ENCODE measurements around the gene DUSP7. TPM values are rescaled to one million over a fixed set of nuclear protein-coding genes. Genes with fewer than 3 reads are reported as not detected.
A peak's percentile ranks its signal among the peaks of the same experiment; 100 is the strongest.

Gene DUSP7
- polyA plus RNA-seq, 1 experiment = 17.8 TPM

DNA sequence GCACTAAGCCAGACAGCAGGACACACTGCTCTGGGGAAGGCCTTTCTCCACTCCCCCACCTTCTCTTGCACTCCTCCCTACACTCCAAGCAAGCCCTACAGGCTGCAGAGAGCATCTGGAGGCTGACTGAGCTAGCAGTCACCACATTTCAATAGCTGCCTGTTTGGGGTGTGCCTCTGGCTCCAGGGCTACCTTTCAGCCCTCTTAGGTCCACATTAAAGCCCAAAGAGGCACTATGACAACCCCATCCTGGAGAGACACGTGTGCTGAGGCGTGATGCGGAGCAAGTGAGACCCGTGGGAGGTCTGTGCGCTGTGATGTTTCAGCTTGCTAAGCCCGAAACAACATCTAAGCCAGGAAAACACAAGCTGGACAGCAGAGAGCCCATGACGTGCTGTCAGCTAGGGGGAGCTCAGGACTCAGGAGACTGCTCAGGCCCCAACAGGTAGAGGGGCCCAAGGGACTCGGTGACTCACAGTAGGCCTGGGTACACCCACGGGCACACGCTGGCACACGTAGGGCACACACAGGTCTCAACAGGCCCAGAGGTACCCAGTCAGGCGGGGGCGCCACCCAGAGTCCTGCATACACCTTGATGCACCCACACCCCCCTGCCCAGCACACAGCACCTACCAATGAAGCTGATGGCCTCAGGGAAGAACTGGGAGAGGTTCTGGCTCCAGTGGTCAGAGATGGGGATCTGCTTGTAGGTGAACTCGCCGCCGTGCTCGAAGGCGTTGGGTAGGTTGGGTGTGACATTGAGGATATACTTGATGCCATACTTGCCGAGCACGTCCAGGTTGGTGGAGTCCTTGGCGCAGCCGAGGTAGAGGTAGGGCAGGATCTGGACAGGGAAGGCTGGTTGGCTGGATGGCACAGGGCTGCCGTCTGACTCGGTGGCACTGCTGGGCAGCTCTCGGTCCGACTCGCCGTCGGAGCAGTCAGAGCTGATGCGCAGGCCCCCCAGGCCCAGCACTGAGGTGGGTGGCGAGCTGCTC lies 2.8 kb downstream of the DUSP7 start:
- DNase-seq (ENCODE audit: low read depth, low spot score) = no peak
- Histone ChIP-seq H3K4me3 (ENCODE audit: low read depth, low read length) (peak overlapping the region; percentile 88), H3K9me3 (ENCODE audit: control insufficient read depth, insufficient read depth, low read length) (no peaks in the 10 kb centered on the region; the same call in 1 of the 2 replicates), H3K27me3 (ENCODE audit: control insufficient read depth, insufficient read depth, low read length) (no peaks in the 10 kb centered on the region), H3K27ac (ENCODE audit: low read depth, low read length) (peak overlapping the region; percentile 83)
- CTCF ChIA-PET = interaction anchor here (0.5 to 2.8 kb wide), 10 partner anchors 17 to 91 kb away, joined by 3 to 23 read pairs (median 6); no protein-coding TSS in a partner anchor
- POLR2A ChIA-PET = interaction anchor here (1.1 to 1.5 kb wide), 2 partner anchors 58 to 62 kb away, joined by 4 to 8 read pairs; partner anchors contain the start of gene RPL29
- TF ChIP-seq CTCF (IDR thresholded peaks at IDR 0.05; ENCODE audit: low read depth, low read length) = peak; percentile 27; the same call in 1 of the 2 replicates

GRCh38 chr3:52052831-52053306 lies 3.5 kb downstream of the DUSP7 start:
- no peaks in the 10 kb centered on the region; the same call in 1 of the 2 replicates for H3K9me3 ChIP-seq (ENCODE audit: control insufficient read depth, insufficient read depth, low read length)
- POLR2A ChIA-PET = interaction anchor here (1.1 to 1.5 kb wide), 2 partner anchors 57 to 61 kb away, joined by 4 to 8 read pairs; partner anchors contain the start of gene RPL29
- CTCF ChIA-PET = interaction anchor here (0.8 to 2.8 kb wide), 10 partner anchors 8 to 92 kb away, joined by 3 to 23 read pairs (median 4); no protein-coding TSS in a partner anchor
- DNase-seq (ENCODE audit: low read depth, low spot score) = peak; percentile 30
- peak; percentile 51 for TF ChIP-seq CTCF (IDR thresholded peaks at IDR 0.05; ENCODE audit: low read depth, low read length)
- peak overlapping the region; percentile 43 for H3K4me3 ChIP-seq (ENCODE audit: low read depth, low read length)
- no peaks in the 10 kb centered on the region for H3K27me3 ChIP-seq (ENCODE audit: control insufficient read depth, insufficient read depth, low read length)
- H3K27ac ChIP-seq (ENCODE audit: low read depth, low read length) = peak overlapping the region; percentile 83

DNA sequence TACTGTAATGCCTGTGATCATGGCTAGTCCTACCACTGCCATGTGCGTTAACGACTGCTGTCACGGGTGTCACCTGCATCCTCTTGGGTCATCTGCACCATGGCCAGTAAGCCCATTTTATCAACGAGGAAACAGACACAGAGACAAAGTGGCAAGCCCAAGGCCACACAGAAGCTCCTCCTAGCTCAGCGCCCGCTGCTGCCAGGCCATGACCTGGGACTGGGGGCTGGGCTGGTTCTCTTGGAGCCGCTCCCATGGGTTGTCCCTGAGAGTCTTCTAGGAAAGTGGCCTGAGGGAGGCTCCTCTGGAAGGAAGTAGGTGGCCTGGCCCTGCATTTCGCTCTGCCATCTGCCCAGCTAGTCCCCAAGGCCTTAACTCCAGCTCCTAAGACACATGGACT lies 4.9 kb downstream of the DUSP7 start:
- ChIA-PET POLR2A (no interaction called here), CTCF (interaction anchor here (2.8 kb wide), 1 partner anchor 50 kb away, joined by 23 read pairs; no protein-coding TSS in a partner anchor)
- no peak for TF ChIP-seq CTCF (IDR thresholded peaks at IDR 0.05; ENCODE audit: low read depth, low read length)
- Histone ChIP-seq H3K9me3 (ENCODE audit: control insufficient read depth, insufficient read depth, low read length) (no peaks in the 10 kb centered on the region; the same call in 1 of the 2 replicates), H3K4me3 (ENCODE audit: low read depth, low read length) (no peak overlapping the region), H3K27me3 (ENCODE audit: control insufficient read depth, insufficient read depth, low read length) (no peaks in the 10 kb centered on the region), H3K27ac (ENCODE audit: low read depth, low read length) (no peak overlapping the region)
- no peak for DNase-seq (ENCODE audit: low read depth, low spot score)

DNA sequence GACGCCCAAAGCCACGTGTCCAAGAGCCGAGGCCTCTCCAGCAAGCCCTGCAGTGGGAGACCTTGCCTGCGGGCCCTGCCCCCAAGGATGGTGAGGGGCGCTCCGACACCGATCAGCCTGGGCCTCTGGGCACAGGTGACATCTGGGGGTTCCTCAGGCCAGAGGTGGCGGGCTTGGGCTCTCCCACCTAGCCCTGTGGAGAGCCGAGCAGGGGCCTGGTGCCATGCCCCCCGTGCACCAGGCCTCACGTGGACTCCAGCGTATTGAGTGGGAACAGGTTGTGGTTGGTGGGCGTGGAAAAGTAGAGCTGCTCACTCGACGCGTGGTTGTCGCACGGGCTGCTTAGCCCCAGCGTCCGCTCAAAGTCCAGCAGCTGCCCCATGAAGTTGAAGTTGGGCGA lies 5.8 kb downstream of the DUSP7 start:
- Histone ChIP-seq H3K27me3 (ENCODE audit: control insufficient read depth, insufficient read depth, low read length) (no peaks in the 10 kb centered on the region), H3K9me3 (ENCODE audit: control insufficient read depth, insufficient read depth, low read length) (no peaks in the 10 kb centered on the region; the same call in 1 of the 2 replicates), H3K27ac (ENCODE audit: low read depth, low read length) (no peak overlapping the region), H3K4me3 (ENCODE audit: low read depth, low read length) (no peak overlapping the region)
- no peak for DNase-seq (ENCODE audit: low read depth, low spot score)
- ChIA-PET CTCF (no interaction called here), POLR2A (interaction anchor here (1.3 kb wide), 1 partner anchor 55 kb away, joined by 4 read pairs; the partner anchor contains the start of gene RPL29)
- TF ChIP-seq CTCF (IDR thresholded peaks at IDR 0.05; ENCODE audit: low read depth, low read length) = no peak

All from AG04450 (cell line).